Suprapubic skin (tissue), 4 donors: ENCODE data around the gene WDR36. TPM values are rescaled to one million over a fixed set of nuclear protein-coding genes. Genes with fewer than 3 reads are reported as not detected.

Experiments
- DNase-seq, 2 donors: peaks; one replicate each; pipeline ENCODE4 v3.0.0-alpha.2; 2019; ENCODE audit warnings: low spot score in 2 of 2
- H3K27ac ChIP-seq: fragments of 200-600 bp; sonication (generic); one replicate; pipeline ENCODE4 v1.5.1; 2019
- H3K27me3 ChIP-seq: fragments of 200-600 bp; sonication (generic); one replicate; pipeline ENCODE4 v1.5.1; 2019
- H3K36me3 ChIP-seq: fragments of 200-600 bp; sonication (generic); one replicate; pipeline ENCODE4 v1.5.1; 2019
- H3K4me1 ChIP-seq: fragments of 200-600 bp; sonication (generic); one replicate; pipeline ENCODE4 v1.5.1; 2019
- H3K4me3 ChIP-seq: fragments of 200-600 bp; sonication (generic); one replicate; pipeline ENCODE4 v1.5.1; 2019; ENCODE audit warnings: mild to moderate bottlenecking
- H3K9me3 ChIP-seq: fragments of 200-600 bp; sonication (generic); one replicate; pipeline ENCODE4 v1.5.1; 2019
- EP300 ChIP-seq: sonication (generic); formaldehyde crosslinking; IDR thresholded peaks from one replicate; pipeline ENCODE4 v1.6.1; 2017; ENCODE audit warnings: antibody characterized with exemption
- POLR2A ChIP-seq, 2 donors: fragments of 450-650 bp; IDR thresholded peaks; one replicate each; pipeline ENCODE4 v1.6.1; 2017; ENCODE audit warnings: antibody characterized with exemption in 2 of 2, mild to moderate bottlenecking in 2 of 2, moderate library complexity in 2 of 2
- POLR2AphosphoS5 ChIP-seq, 3 donors: sonication (generic); formaldehyde crosslinking; IDR thresholded peaks; one replicate each; pipeline ENCODE4 v1.6.1; 2017; ENCODE audit warnings: antibody characterized with exemption in 3 of 3
- WGBS: methylation state at CpG from one replicate; pipeline ENCODE4 v1.1.5; 2018; 5-methylcytosine and 5-hydroxymethylcytosine counted together
- total RNA-seq, 4 donors: library from RNA; depleted of rRNA; stranded (reverse); fragments of >200 nt; gene quantifications; one replicate each; pipeline ENCODE4 v1.1.0, GENCODE V29; 2016
- TF ChIP-seq, protein P1 (sequence below), 2 donors: fragments of 200-600 bp in 1 of 2; fragments of 450-650 bp in 1 of 2; sonication (generic) in 1 of 2; IDR thresholded peaks; one replicate each; pipeline ENCODE4 v1.5.1; 2016 to 2019; ENCODE audit warnings: antibody characterized with exemption in 2 of 2, mild to moderate bottlenecking in 1 of 2, moderate library complexity in 1 of 2

Gene WDR36
- total RNA-seq, 4 donors from 2014 or later, result 20.0 to 32.2 (median 26.2) TPM

DNA sequence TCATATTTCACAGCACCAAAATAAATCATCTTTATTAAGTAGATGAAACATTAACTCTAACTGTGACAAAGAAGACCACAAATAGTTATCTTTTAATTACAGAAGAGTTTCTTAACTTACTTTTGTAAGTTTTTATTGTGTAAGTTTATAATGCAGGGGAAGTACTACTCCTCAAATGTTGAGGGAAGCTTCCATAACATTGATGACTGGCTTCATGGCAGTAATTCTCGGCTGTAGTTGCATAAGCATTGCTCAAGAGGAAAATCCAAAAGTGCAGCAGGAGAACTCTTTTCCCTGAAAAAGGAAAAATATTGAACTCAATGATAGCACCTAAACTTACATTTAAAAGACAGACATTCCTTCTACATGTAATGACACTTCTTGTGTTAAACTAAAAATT lies 16.1 kb upstream of the WDR36 start:
- H3K9me3 ChIP-seq, result no peaks in the 10 kb centered on the region
- H3K4me1 ChIP-seq, result peaks cover 28% of the 10 kb centered on the region
- WGBS, result 81% methylated on average over 1 of the region's 1 CpG
- H3K4me3 ChIP-seq, result no peak overlapping the region
- no peak for TF ChIP-seq EP300
- no peak overlapping the region for H3K27ac ChIP-seq
- no peak for DNase-seq
- no peaks in the 10 kb centered on the region for H3K36me3 ChIP-seq
- peaks cover 5% of the 10 kb centered on the region for H3K27me3 ChIP-seq

DNA sequence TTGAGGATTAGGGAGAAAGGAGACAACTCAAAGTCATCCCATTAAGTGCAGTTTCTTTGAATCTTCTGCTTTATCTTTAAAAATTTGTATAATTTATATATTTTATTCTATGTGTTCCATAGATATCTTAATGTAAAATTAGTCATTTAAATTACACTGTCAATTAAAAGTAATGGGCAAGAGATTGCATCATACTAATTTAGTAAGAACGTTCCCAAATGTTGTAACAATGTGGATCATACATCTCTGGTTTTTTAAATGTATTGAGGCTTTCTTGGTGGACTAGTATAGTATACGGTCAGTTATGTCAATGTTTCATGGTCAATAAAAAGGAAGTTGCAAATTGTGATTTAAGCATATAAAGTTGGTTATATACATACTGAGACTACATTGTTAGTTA lies 14.5 kb upstream of the WDR36 start:
- peaks cover 26% of the 10 kb centered on the region for H3K4me1 ChIP-seq
- peaks cover 3% of the 10 kb centered on the region for H3K27me3 ChIP-seq
- H3K4me3 ChIP-seq, result no peak overlapping the region
- H3K9me3 ChIP-seq, result no peaks in the 10 kb centered on the region
- 78% methylated on average over 2 of the region's 2 CpGs for WGBS
- no peak for TF ChIP-seq POLR2AphosphoS5 (IDR thresholded peaks at IDR 0.05)
- DNase-seq, result no peak
- no peaks in the 10 kb centered on the region for H3K36me3 ChIP-seq
- H3K27ac ChIP-seq, result no peak overlapping the region

DNA sequence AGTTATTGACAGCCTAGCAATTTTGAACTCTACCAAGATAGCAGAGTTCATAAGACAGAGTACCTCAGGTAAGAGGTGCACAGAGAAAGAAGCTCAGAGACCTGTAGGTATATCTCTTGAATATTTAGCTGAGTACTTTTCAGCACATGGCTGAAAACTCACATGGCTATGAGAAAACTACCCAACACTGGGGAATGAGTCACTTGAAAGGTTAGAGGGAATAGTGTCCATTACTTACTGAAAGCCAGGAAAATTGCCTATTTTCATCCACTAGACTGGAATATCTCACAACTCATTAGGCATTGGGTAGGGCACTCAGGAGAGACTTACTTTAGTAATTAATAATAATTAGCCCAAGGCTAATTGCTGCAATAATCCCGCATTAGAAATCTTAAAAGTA lies 12.3 kb upstream of the WDR36 start:
- 62% methylated on average over 1 of the region's 1 CpG for WGBS
- H3K4me3 ChIP-seq, result no peak overlapping the region
- TF ChIP-seq EP300 (no peak), POLR2A (IDR thresholded peaks at IDR 0.05) (no peak), POLR2AphosphoS5 (IDR thresholded peaks at IDR 0.05) (no peak)
- TF ChIP-seq, protein P1, sequence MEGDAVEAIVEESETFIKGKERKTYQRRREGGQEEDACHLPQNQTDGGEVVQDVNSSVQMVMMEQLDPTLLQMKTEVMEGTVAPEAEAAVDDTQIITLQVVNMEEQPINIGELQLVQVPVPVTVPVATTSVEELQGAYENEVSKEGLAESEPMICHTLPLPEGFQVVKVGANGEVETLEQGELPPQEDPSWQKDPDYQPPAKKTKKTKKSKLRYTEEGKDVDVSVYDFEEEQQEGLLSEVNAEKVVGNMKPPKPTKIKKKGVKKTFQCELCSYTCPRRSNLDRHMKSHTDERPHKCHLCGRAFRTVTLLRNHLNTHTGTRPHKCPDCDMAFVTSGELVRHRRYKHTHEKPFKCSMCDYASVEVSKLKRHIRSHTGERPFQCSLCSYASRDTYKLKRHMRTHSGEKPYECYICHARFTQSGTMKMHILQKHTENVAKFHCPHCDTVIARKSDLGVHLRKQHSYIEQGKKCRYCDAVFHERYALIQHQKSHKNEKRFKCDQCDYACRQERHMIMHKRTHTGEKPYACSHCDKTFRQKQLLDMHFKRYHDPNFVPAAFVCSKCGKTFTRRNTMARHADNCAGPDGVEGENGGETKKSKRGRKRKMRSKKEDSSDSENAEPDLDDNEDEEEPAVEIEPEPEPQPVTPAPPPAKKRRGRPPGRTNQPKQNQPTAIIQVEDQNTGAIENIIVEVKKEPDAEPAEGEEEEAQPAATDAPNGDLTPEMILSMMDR (IDR thresholded peaks at IDR 0.05), result no peak
- peaks cover 3% of the 10 kb centered on the region for H3K27me3 ChIP-seq
- DNase-seq, result no peak
- no peaks in the 10 kb centered on the region for H3K9me3 ChIP-seq
- H3K27ac ChIP-seq, result no peak overlapping the region
- H3K36me3 ChIP-seq, result no peaks in the 10 kb centered on the region
- peaks cover 8% of the 10 kb centered on the region for H3K4me1 ChIP-seq

DNA sequence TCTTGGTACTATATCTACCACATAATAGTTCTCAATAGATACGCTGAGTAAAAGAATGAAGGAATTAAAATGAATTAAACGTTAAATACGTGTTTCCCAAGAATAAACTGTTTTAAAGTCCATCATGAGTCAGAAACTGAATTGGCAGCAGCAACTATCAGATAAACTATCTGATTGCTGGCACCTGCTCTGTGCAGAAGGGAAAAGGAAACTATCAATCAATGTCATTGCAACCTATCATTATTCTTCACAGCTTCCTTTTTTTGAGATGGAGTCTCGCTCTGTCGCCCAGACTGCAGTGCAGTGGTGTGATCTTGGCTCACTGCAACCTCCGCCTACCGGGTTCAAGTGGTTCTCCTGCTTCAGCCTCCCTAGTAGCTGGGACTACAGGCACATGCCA lies 8.8 kb upstream of the WDR36 start:
- Histone ChIP-seq H3K4me1 (no peaks in the 10 kb centered on the region), H3K4me3 (no peak overlapping the region), H3K36me3 (no peaks in the 10 kb centered on the region), H3K27ac (no peak overlapping the region), H3K27me3 (no peaks in the 10 kb centered on the region), H3K9me3 (no peaks in the 10 kb centered on the region)
- TF ChIP-seq, protein P1 (IDR thresholded peaks at IDR 0.05), result no peak
- TF ChIP-seq EP300 (no peak), POLR2AphosphoS5 (IDR thresholded peaks at IDR 0.05) (no peak)
- DNase-seq, result no peak
- WGBS, result 38% methylated on average over 7 of the region's 7 CpGs

DNA sequence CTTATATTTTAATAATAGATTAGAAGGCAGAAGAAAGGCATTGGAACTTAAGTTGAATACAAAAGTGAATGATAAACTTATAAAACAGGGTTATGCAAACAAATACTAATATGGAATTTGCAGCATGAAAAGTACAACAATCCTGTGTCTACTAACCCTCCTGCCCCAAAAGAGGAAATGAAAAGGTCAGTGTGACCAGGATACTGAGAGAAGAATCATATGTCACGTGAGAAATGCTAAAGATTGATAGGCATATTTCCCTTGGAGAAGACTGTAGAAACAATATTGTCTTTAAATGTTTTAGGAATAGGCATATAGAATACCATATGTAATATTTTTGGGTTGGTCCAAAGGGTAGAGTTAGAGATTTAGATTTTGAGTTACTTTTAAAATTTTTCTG lies 3.8 kb downstream of the WDR36 start:
- TF ChIP-seq POLR2AphosphoS5 (IDR thresholded peaks at IDR 0.05) (no peak), EP300 (no peak), POLR2A (IDR thresholded peaks at IDR 0.05) (no peak)
- TF ChIP-seq, protein P1 (IDR thresholded peaks at IDR 0.05), result no peak

DNA sequence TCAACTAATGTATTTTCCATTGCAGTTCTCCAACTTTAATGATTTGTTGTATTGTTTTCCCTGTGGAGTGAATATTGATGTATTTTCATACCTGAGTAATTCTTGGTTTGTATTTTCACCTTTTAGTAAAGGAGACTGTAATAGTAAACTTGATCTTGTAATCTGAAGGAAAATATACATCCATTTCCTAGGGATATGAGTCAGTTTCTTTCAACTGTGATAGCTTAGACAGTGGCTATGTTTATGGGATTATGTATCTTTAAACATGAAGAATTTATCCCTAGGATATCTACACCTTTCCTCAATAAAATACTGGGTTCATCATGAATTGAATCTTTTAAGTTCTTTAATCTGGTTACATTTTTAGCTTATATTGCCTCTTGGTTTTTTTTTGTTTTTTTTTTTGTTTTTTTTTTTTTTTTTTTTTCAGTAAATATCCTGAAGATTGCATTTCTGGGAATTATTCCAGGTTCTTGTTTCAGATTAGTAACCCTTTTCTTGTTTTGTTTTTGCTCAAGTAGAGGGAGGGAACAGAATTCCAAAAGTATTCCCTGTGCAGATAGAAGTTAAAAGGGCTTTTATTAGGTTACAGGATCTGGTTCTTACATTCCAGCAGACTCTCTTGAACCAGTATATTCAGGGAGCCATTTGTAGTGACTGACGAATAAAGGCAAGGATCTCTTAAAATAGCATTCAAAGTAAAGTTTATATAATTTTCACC lies 7.1 kb downstream of the WDR36 start:
- WGBS, result 0% methylated on average over 1 of the region's 1 CpG
- Histone ChIP-seq H3K36me3 (peaks cover 70% of the 10 kb centered on the region), H3K4me1 (peaks cover 9% of the 10 kb centered on the region), H3K4me3 (no peak overlapping the region), H3K9me3 (no peaks in the 10 kb centered on the region), H3K27ac (no peak overlapping the region), H3K27me3 (no peaks in the 10 kb centered on the region)
- TF ChIP-seq POLR2AphosphoS5 (IDR thresholded peaks at IDR 0.05) (no peak), POLR2A (IDR thresholded peaks at IDR 0.05) (no peak), EP300 (no peak)
- TF ChIP-seq, protein P1 (IDR thresholded peaks at IDR 0.05), result no peak
- no peak for DNase-seq

More for the DNA sequence above, 3.8 kb downstream of the WDR36 start:
- DNase-seq, result no peak
- H3K9me3 ChIP-seq, result no peaks in the 10 kb centered on the region
- H3K36me3 ChIP-seq, result peaks cover 38% of the 10 kb centered on the region
- peaks cover 30% of the 10 kb centered on the region for H3K4me1 ChIP-seq
- H3K27ac ChIP-seq, result no peak overlapping the region
- 93% methylated on average over 1 of the region's 1 CpG for WGBS
- no peak overlapping the region for H3K4me3 ChIP-seq
- no peaks in the 10 kb centered on the region for H3K27me3 ChIP-seq
